SK-N-SH (cell line): Measurements from ENCODE around the gene PABPN1L.

ENCODE experiments used
- EP300 ChIP-seq, 2 experiments: IDR thresholded peaks; 2 replicates each; pipeline versions ENCODE4 v1.4.0 to v1.6.1; 2012; ENCODE audit warnings: borderline replicate concordance in 1 of 2, low read depth in 1 of 2, low read length in 1 of 2
- JUND ChIP-seq: IDR thresholded peaks from 2 replicates; pipeline ENCODE4 v1.4.0; 2012
- MXI1 ChIP-seq: IDR thresholded peaks from 2 replicates; pipeline ENCODE4 v1.6.1; 2012; ENCODE audit warnings: mild to moderate bottlenecking, low read depth, low read length, improper control_type of control experiment
- NFIC ChIP-seq: IDR thresholded peaks from 2 replicates; pipeline ENCODE4 v1.4.0; 2012; ENCODE audit warnings: borderline replicate concordance
- POLR2AphosphoS5 ChIP-seq: IDR thresholded peaks from 2 replicates; pipeline ENCODE4 v1.6.1; 2012; ENCODE audit warnings: low read depth, low read length
- RAD21 ChIP-seq: IDR thresholded peaks from 2 replicates; pipeline ENCODE4 v1.6.1; 2012; ENCODE audit warnings: mild to moderate bottlenecking, low read length
- REST ChIP-seq: IDR thresholded peaks from 2 replicates; pipeline ENCODE4 v1.6.1; 2012; ENCODE audit warnings: mild to moderate bottlenecking, low read depth, low read length, moderate library complexity
- SIN3A ChIP-seq: IDR thresholded peaks from 2 replicates; pipeline ENCODE4 v1.6.1; 2012; ENCODE audit warnings: low read depth, mild to moderate bottlenecking, low read length, moderate library complexity, borderline replicate concordance
- TAF1 ChIP-seq: IDR thresholded peaks from 2 replicates; pipeline ENCODE4 v1.6.1; 2012; ENCODE audit warnings: low read depth, mild to moderate bottlenecking, low read length, moderate library complexity, borderline replicate concordance
- TCF12 ChIP-seq: IDR thresholded peaks from 2 replicates; pipeline ENCODE4 v1.4.0; 2012
- USF1 ChIP-seq: IDR thresholded peaks from 2 replicates; pipeline ENCODE4 v1.4.0; 2012; ENCODE audit warnings: low read depth, borderline replicate concordance
- YY1 ChIP-seq: IDR thresholded peaks from 2 replicates; pipeline ENCODE4 v1.4.0; 2012; ENCODE audit warnings: low read depth, mild to moderate bottlenecking
- TF ChIP-seq, protein P1 (sequence below): fragments of 200-600 bp; sonication (generic); IDR thresholded peaks from 2 replicates; pipeline ENCODE4 v1.6.1; 2017; ENCODE audit warnings: antibody characterized with exemption, mild to moderate bottlenecking, moderate library complexity

- no peak for TF ChIP-seq TCF12
- TF ChIP-seq, protein P1, sequence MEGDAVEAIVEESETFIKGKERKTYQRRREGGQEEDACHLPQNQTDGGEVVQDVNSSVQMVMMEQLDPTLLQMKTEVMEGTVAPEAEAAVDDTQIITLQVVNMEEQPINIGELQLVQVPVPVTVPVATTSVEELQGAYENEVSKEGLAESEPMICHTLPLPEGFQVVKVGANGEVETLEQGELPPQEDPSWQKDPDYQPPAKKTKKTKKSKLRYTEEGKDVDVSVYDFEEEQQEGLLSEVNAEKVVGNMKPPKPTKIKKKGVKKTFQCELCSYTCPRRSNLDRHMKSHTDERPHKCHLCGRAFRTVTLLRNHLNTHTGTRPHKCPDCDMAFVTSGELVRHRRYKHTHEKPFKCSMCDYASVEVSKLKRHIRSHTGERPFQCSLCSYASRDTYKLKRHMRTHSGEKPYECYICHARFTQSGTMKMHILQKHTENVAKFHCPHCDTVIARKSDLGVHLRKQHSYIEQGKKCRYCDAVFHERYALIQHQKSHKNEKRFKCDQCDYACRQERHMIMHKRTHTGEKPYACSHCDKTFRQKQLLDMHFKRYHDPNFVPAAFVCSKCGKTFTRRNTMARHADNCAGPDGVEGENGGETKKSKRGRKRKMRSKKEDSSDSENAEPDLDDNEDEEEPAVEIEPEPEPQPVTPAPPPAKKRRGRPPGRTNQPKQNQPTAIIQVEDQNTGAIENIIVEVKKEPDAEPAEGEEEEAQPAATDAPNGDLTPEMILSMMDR, result no peak
- TF ChIP-seq REST, result no peak
- TF ChIP-seq RAD21, result no peak
- TF ChIP-seq MXI1, result no peak
- TF ChIP-seq JUND, result no peak
- TF ChIP-seq NFIC, result no peak
- no peak for TF ChIP-seq TAF1
- TF ChIP-seq POLR2AphosphoS5, result no peak
- TF ChIP-seq USF1, result no peak
- no peak for TF ChIP-seq SIN3A
- TF ChIP-seq EP300 (IDR thresholded peaks at IDR 0.05; ENCODE audit: borderline replicate concordance in 1 of 2, low read depth in 1 of 2, low read length in 1 of 2), result no peak
- no peak for TF ChIP-seq YY1
Observed at GRCh38 chr16:88886420-88886844, 20.0 kb upstream of the PABPN1L start.
